Endodermal cell (in vitro differentiated cells): Measurements from ENCODE around the gene IRF9. TPM values are rescaled to one million over a fixed set of nuclear protein-coding genes. Genes with fewer than 3 reads are reported as not detected.
A peak's percentile ranks its signal among the peaks of the same experiment; 100 is the strongest.

Experiments
- DNase-seq: peaks from one replicate; pipeline ENCODE4 v3.0.0-alpha.2; 2017
- H3K27ac ChIP-seq: 2 replicates; pipeline ENCODE4 v1.5.1; 2013; ENCODE audit warnings: mild to moderate bottlenecking, low read depth, low read length, moderate library complexity
- H3K27me3 ChIP-seq: 2 replicates; pipeline ENCODE4 v1.6.1; 2013; ENCODE audit warnings: mild to moderate bottlenecking, low read length, moderate library complexity; ENCODE audit not compliant: insufficient read depth, control insufficient read depth, poor library complexity, severe bottlenecking
- H3K36me3 ChIP-seq: 2 replicates; pipeline ENCODE4 v1.7.0; 2013; ENCODE audit warnings: mild to moderate bottlenecking, low read length, moderate library complexity; ENCODE audit not compliant: control insufficient read depth, insufficient read depth
- H3K4me1 ChIP-seq: one replicate; pipeline ENCODE4 v1.7.0; 2013; ENCODE audit warnings: low read length; ENCODE audit not compliant: control insufficient read depth, insufficient read depth
- H3K4me3 ChIP-seq: 2 replicates; pipeline ENCODE4 v1.5.1; 2013; ENCODE audit warnings: mild to moderate bottlenecking, low read length, moderate library complexity
- H3K9ac ChIP-seq: 2 replicates; pipeline ENCODE4 v1.6.1; 2013; ENCODE audit warnings: mild to moderate bottlenecking, low read length, moderate library complexity; ENCODE audit not compliant: poor library complexity, severe bottlenecking; ENCODE audit errors: extremely low read depth
- H3K9me3 ChIP-seq: 2 replicates; pipeline ENCODE4 v1.6.1; 2013; ENCODE audit warnings: mild to moderate bottlenecking, low read length, moderate library complexity; ENCODE audit not compliant: control insufficient read depth
- H3K27ac Mint-ChIP-seq: 2 replicates; pipeline ENCODE4 v1.8.0; 2020; ENCODE audit warnings: mixed read lengths
- H3K27me3 Mint-ChIP-seq: 2 replicates; pipeline ENCODE4 v1.8.0; 2021; ENCODE audit warnings: mild to moderate bottlenecking, mixed read lengths; ENCODE audit not compliant: insufficient read depth
- H3K36me3 Mint-ChIP-seq: 2 replicates; pipeline ENCODE4 v1.8.0; 2020; ENCODE audit warnings: low read depth, mixed read lengths
- H3K4me1 Mint-ChIP-seq: 2 replicates; pipeline ENCODE4 v1.8.0; 2020; ENCODE audit warnings: mixed read lengths
- H3K4me3 Mint-ChIP-seq: 2 replicates; pipeline ENCODE4 v1.8.0; 2020; ENCODE audit warnings: mild to moderate bottlenecking, moderate library complexity, mixed read lengths
- H3K9me3 Mint-ChIP-seq: 2 replicates; pipeline ENCODE4 v1.8.0; 2020; ENCODE audit warnings: mild to moderate bottlenecking, mixed read lengths
- WGBS, 2 experiments: methylation state at CpG; one replicate each; pipeline versions ENCODE4 v1.1.5 to v1.1.7; 2013; ENCODE audit warnings: missing lambda C conversion rate in 2 of 2, mixed read lengths in 1 of 2; ENCODE audit not compliant: insufficient coverage in 1 of 2, insufficient read length in 1 of 2; 5-methylcytosine and 5-hydroxymethylcytosine counted together
- total RNA-seq, 2 donors: library from RNA; stranded (reverse); fragmentation: NEBNext Ultra II Directional in 1 of 2; extraction: Animal tissue kit (Norgen Biotek cat#: 25700) in 1 of 2; gene quantifications; 2 replicates in 1 of 2; 3 replicates in 1 of 2; pipeline ENCODE4 v1.2.1, GENCODE V29; 2021
- TF ChIP-seq, protein P1 (sequence below): fragments of 200-600 bp; sonication (generic); conservative IDR thresholded peaks from 2 replicates; pipeline ENCODE4 v1.5.0; 2021; ENCODE audit warnings: antibody characterized with exemption, mild to moderate bottlenecking

Gene IRF9
- total RNA-seq, 2 donors from 2014 or later, result 13.6 to 26.9 TPM

DNA sequence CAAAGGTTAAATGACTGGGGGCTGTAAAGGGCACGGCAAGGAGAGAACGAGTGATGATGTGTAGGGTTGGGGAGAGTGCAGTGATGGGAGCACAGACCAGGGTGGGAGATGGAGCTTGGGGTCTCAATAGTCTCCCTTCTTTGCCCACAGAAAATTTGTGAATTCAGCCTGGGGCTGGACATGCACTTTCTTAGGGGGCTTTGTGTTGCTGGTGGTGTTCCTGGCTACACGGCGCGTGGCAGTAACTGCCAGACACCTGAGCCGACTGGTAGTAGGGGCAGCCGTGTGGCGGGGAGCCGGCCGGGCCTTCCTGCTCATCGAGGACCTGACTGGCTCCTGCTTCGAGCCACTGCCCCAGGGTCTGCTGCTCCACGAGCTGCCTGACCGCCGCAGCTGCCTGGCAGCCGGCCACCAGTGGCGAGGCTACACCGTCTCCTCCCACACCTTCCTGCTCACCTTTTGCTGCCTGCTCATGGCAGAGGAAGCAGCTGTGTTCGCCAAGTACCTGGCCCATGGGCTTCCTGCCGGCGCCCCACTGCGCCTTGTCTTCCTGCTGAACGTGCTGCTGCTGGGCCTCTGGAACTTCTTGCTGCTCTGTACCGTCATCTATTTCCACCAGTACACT is 28.9 kb upstream of the IRF9 start:
- no peak for DNase-seq
- Mint-ChIP-seq H3K4me1 (peaks cover 10% of the 10 kb centered on the region), H3K9me3 (no peaks in the 10 kb centered on the region), H3K27ac (peak overlapping the region; percentile 30), H3K36me3 (no peaks in the 10 kb centered on the region), H3K4me3 (no peak overlapping the region), H3K27me3 (no peaks in the 10 kb centered on the region)
- TF ChIP-seq, protein P1, sequence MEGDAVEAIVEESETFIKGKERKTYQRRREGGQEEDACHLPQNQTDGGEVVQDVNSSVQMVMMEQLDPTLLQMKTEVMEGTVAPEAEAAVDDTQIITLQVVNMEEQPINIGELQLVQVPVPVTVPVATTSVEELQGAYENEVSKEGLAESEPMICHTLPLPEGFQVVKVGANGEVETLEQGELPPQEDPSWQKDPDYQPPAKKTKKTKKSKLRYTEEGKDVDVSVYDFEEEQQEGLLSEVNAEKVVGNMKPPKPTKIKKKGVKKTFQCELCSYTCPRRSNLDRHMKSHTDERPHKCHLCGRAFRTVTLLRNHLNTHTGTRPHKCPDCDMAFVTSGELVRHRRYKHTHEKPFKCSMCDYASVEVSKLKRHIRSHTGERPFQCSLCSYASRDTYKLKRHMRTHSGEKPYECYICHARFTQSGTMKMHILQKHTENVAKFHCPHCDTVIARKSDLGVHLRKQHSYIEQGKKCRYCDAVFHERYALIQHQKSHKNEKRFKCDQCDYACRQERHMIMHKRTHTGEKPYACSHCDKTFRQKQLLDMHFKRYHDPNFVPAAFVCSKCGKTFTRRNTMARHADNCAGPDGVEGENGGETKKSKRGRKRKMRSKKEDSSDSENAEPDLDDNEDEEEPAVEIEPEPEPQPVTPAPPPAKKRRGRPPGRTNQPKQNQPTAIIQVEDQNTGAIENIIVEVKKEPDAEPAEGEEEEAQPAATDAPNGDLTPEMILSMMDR, result no peak
- Histone ChIP-seq H3K9ac (no peak overlapping the region), H3K36me3 (no peaks in the 10 kb centered on the region), H3K4me3 (no peak overlapping the region), H3K27me3 (no peaks in the 10 kb centered on the region), H3K9me3 (no peaks in the 10 kb centered on the region), H3K4me1 (no peaks in the 10 kb centered on the region), H3K27ac (no peak overlapping the region)
- 93 to 94% methylated on average over 15 to 24 of the region's 24 CpGs for WGBS, 2 experiments

DNA sequence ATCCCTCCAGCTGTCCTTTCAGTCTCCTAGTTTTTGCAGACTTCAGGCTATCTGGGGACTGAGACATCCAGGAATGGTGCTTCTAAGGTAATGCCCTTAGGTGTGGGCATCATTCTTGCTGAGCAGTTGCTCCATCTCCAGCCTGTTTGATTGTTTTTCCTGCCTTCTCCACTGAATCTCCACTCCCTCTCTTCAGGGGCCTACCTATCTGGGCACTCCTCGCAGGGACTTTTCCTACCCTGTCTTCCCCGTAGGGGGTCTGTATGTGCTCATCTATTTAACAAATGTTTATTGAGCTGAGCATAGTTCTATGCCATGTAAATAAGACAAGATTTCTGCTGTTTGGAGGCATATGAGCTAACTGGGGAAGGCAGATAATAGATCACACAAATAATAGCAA is 28.1 kb upstream of the IRF9 start:
- no peak for DNase-seq
- Mint-ChIP-seq H3K27me3 (no peaks in the 10 kb centered on the region), H3K4me3 (no peak overlapping the region), H3K4me1 (peaks cover 11% of the 10 kb centered on the region), H3K9me3 (no peaks in the 10 kb centered on the region), H3K27ac (peak overlapping the region; percentile 30), H3K36me3 (peaks cover under 1% of the 10 kb centered on the region)
- Histone ChIP-seq H3K27ac (no peak overlapping the region), H3K9ac (no peak overlapping the region), H3K4me1 (no peaks in the 10 kb centered on the region), H3K4me3 (no peak overlapping the region), H3K9me3 (no peaks in the 10 kb centered on the region), H3K27me3 (no peaks in the 10 kb centered on the region), H3K36me3 (peaks cover 5% of the 10 kb centered on the region)
- 96% methylated on average over 2 of the region's 2 CpGs; no CpG with 5 or more reads in 1 of the 2 experiments for WGBS, 2 experiments
- TF ChIP-seq, protein P1, result no peak

DNA sequence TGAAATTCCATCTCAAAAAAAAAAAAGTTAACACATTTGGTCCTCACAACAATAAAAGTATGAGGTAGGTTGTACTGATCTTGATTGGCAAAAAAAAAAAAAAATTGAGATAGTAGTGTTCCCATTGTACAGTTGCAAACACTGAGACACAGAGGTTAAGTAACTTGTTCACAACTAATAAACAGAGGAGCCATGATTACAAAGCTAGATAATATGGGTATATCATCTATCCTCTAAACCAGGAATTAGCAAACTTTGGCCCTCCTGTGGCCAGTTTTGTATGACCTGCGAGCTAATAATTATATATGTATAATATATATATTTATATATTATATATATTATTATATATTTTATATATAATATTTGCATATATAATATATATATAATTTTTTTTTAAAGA is 27.3 kb upstream of the IRF9 start:
- no peaks in the 10 kb centered on the region for H3K27me3 ChIP-seq
- peaks cover 12% of the 10 kb centered on the region for H3K36me3 ChIP-seq
- no peak overlapping the region for H3K27ac Mint-ChIP-seq
- H3K36me3 Mint-ChIP-seq, result peaks cover 8% of the 10 kb centered on the region
- H3K4me1 ChIP-seq, result no peaks in the 10 kb centered on the region
- no peak overlapping the region for H3K27ac ChIP-seq
- H3K4me1 Mint-ChIP-seq, result peaks cover 11% of the 10 kb centered on the region
- WGBS, 2 experiments, result no CpG with 5 or more reads among the region's 1 CpG
- no peak overlapping the region for H3K4me3 Mint-ChIP-seq
- DNase-seq, result no peak
- H3K27me3 Mint-ChIP-seq, result no peaks in the 10 kb centered on the region
- no peak overlapping the region for H3K4me3 ChIP-seq
- TF ChIP-seq, protein P1, result no peak
- no peak overlapping the region for H3K9ac ChIP-seq
- H3K9me3 ChIP-seq, result no peaks in the 10 kb centered on the region
- H3K9me3 Mint-ChIP-seq, result no peaks in the 10 kb centered on the region
